Measurements from ENCODE around the gene GSAP. TPM values are rescaled to one million over a fixed set of nuclear protein-coding genes. Genes with fewer than 3 reads are reported as not detected.

GSAP gene
- total RNA-seq, 1 experiment from 2014 or later, result 39.7 TPM

- DNase-seq (ENCODE audit: extremely low read depth, low read depth), result peak; percentile 98
These were observed 6.2 kb downstream of the GSAP start for GRCh38 chr7:77409739-77410547.

GRCh38 chr7:77409005-77409738 lies 7.0 kb downstream of the GSAP start:
- DNase-seq (ENCODE audit: extremely low read depth, low read depth), result peak; percentile 88

- DNase-seq (ENCODE audit: extremely low read depth, low read depth), result no peak
These were observed 8.2 kb downstream of the GSAP start for GRCh38 chr7:77407906-77408305.

- no peak for DNase-seq (ENCODE audit: extremely low read depth, low read depth)
These were observed 9.7 kb downstream of the GSAP start for GRCh38 chr7:77406421-77406820.

GRCh38 chr7:77404641-77405040 lies 11.5 kb downstream of the GSAP start:
- no peak for DNase-seq (ENCODE audit: extremely low read depth, low read depth)

- DNase-seq (ENCODE audit: extremely low read depth, low read depth), result no peak
These were observed 12.2 kb downstream of the GSAP start for GRCh38 chr7:77403957-77404356.

GRCh38 chr7:77402818-77403217 lies 13.3 kb downstream of the GSAP start:
- DNase-seq (ENCODE audit: extremely low read depth, low read depth), result no peak

- no peak for DNase-seq (ENCODE audit: extremely low read depth, low read depth)
These were observed 15.1 kb downstream of the GSAP start for GRCh38 chr7:77401002-77401401.

- DNase-seq (ENCODE audit: extremely low read depth, low read depth), result no peak
These were observed 16.3 kb downstream of the GSAP start for GRCh38 chr7:77399816-77400215.

- DNase-seq (ENCODE audit: extremely low read depth, low read depth), result no peak
These were observed 19.1 kb downstream of the GSAP start for GRCh38 chr7:77396894-77397547.

- no peak for DNase-seq (ENCODE audit: extremely low read depth, low read depth)
These were observed 20.5 kb downstream of the GSAP start for GRCh38 chr7:77395626-77396025.

- no peak for DNase-seq (ENCODE audit: extremely low read depth, low read depth)
These were observed 22.2 kb downstream of the GSAP start for GRCh38 chr7:77393954-77394353.

- DNase-seq (ENCODE audit: extremely low read depth, low read depth), result no peak
These were observed 22.9 kb downstream of the GSAP start for GRCh38 chr7:77393261-77393660.

GRCh38 chr7:77391230-77391629 lies 24.9 kb downstream of the GSAP start:
- no peak for DNase-seq (ENCODE audit: extremely low read depth, low read depth)

GRCh38 chr7:77388055-77388641 lies 28.0 kb downstream of the GSAP start:
- no peak for DNase-seq (ENCODE audit: extremely low read depth, low read depth)

- no peak for DNase-seq (ENCODE audit: extremely low read depth, low read depth)
These were observed 29.9 kb downstream of the GSAP start for GRCh38 chr7:77386165-77386822.

- DNase-seq (ENCODE audit: extremely low read depth, low read depth), result no peak
These were observed 32.8 kb downstream of the GSAP start for GRCh38 chr7:77383333-77383740.

- DNase-seq (ENCODE audit: extremely low read depth, low read depth), result no peak
These were observed 33.6 kb downstream of the GSAP start for GRCh38 chr7:77382532-77382931.

- DNase-seq (ENCODE audit: extremely low read depth, low read depth), result no peak
These were observed 37.6 kb downstream of the GSAP start for GRCh38 chr7:77378584-77378983.

GRCh38 chr7:77370606-77371005 lies 45.5 kb downstream of the GSAP start:
- no peak for DNase-seq (ENCODE audit: extremely low read depth, low read depth)

- DNase-seq (ENCODE audit: extremely low read depth, low read depth), result no peak
These were observed 47.2 kb downstream of the GSAP start for GRCh38 chr7:77368974-77369373.
